Stimulated activated CD8-positive, alpha-beta memory T cell treated with anti-CD3 and anti-CD28 coated beads, Interleukin-12 subunit alpha, Interleukin-12 subunit beta, amount 100 ng/mL, for 1 hour (primary cell): ENCODE measurements around the gene PTPN6.
A peak's percentile ranks its signal among the peaks of the same experiment; 100 is the strongest.

Source experiments
- DNase-seq: peaks from one replicate; pipeline ENCODE4 v3.0.0-alpha.2; 2020; ENCODE audit warnings: low read depth

Gene PTPN6

DNA sequence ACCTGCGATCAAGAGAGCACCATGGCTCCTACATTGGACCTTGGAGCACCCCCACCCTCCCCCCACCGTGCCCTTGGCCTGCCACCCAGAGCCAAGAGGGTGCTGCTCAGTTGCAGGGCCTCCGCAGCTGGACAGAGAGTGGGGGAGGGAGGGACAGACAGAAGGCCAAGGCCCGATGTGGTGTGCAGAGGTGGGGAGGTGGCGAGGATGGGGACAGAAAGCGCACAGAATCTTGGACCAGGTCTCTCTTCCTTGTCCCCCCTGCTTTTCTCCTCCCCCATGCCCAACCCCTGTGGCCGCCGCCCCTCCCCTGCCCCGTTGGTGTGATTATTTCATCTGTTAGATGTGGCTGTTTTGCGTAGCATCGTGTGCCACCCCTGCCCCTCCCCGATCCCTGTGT lies 9.4 kb upstream of the PTPN6 start:
- DNase-seq = no peak

DNA sequence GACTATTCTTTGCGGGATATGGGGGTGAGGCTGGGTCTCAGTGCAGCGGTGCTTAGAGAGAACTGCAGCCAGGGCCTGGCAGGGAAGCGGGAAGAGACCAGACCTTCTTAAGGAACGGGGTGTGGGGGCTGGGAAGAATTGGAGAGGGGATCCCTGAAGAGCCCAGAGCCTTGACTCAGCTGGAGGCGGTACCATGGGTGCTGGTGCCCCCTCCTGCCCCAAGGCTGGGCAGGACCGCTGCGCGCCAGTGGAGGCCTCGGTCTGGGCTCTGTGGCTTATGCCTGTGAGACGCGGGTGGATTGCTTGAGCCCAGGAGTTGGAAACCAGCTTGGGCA lies 8.9 kb upstream of the PTPN6 start:
- no peak for DNase-seq

DNA sequence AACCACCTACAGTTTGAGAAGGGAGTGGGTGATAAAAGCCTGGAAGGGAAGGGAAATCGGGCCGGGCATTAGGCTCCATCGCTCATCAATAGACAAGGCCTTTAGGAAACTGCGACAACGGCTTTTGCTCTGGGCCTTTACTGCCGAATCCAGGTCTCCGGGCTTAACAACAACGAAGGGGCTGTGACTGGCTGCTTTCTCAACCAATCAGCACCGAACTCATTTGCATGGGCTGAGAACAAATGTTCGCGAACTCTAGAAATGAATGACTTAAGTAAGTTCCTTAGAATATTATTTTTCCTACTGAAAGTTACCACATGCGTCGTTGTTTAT lies 7.8 kb upstream of the PTPN6 start:
- DNase-seq = no peak

DNA sequence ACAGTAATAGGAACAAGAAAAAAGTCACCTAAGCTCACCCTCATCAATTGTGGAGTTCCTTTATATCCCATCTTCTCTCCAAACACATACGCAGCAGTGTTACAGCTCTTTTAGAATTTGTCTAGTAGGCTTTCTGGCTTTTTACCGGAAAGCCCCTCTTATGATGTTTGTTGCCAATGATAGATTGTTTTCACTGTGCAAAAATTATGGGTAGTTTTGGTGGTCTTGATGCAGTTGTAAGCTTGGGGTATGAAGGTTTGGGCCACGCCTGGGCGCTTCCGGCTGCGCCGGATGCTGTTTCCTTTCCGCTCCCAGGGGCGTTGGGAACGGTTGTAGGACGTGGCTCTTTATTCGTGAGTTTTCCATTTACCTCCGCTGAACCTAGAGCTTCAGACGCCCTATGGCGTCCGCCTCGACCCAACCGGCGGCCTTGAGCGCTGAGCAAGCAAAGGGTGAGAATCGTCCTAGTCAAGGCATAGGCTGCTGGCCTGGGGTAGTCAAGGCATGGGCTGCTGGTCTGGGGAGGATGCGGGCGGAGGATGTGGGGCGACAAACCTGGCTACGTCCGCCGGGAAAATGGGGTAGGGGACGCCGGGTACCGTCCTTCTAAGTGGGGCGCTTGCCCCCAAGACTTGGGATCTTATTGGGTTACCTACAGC lies 7.3 kb upstream of the PTPN6 start, which contains the start of the genes C12orf57 and RNU7-1:
TSS of gene C12orf57 (plus strand) at position 301 of the 659 bp plus-strand sequence. CDS start at position 401, 100 bp downstream.
TSS of gene RNU7-1 (plus strand) at position 95 of the 659 bp plus-strand sequence.
- no peak for DNase-seq

DNA sequence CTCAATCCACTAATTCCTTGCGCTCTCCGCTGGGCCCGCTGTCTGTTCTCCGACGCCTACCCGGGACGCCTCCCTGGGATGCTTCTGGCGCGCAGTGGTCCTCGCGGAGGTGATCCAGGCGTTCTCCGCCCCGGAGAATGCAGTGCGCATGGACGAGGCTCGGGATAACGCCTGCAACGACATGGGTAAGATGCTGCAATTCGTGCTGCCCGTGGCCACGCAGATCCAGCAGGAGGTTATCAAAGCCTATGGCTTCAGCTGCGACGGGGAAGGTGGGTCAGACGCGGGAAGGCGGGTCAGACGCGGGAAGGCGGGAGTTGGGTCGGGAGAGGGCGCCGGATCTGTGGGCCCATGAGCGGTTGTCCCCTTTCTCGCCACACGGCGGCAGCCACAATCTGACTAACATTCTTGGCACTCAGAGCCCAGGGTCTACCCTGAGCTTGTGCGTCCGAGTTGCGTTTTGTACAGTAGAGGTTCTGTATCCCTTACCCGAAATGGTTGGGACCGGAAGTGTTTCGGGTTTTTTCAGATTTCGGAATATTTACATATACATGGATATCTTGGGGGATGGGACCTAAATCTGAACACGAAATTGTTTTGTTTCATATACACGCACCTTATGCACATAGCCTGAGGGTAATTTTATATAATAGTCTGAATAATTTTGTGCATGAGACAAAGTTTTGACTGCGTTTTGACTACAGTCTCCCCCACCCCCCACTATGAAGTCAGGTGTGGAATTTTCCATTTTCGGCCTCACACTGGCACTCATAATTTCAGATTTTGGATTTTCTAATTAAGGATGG lies 6.6 kb upstream of the PTPN6 start:
- DNase-seq = peak; percentile 76

DNA sequence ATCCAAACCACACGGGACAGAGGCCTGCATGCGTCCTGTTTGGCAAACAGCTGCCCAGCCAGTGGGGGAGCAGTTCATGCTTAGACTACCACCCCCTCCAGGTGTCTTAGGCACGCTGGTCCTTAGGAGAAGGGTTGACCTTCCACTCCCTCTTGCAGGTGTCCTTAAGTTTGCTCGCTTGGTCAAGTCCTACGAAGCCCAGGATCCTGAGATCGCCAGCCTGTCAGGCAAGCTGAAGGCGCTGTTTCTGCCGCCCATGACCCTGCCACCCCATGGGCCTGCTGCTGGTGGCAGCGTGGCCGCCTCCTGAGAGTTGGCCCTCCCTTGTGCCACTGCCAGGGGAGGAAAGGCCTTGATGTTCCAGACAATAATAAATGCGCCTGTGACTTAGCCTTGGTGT lies 5.5 kb upstream of the PTPN6 start:
- DNase-seq = no peak

DNA sequence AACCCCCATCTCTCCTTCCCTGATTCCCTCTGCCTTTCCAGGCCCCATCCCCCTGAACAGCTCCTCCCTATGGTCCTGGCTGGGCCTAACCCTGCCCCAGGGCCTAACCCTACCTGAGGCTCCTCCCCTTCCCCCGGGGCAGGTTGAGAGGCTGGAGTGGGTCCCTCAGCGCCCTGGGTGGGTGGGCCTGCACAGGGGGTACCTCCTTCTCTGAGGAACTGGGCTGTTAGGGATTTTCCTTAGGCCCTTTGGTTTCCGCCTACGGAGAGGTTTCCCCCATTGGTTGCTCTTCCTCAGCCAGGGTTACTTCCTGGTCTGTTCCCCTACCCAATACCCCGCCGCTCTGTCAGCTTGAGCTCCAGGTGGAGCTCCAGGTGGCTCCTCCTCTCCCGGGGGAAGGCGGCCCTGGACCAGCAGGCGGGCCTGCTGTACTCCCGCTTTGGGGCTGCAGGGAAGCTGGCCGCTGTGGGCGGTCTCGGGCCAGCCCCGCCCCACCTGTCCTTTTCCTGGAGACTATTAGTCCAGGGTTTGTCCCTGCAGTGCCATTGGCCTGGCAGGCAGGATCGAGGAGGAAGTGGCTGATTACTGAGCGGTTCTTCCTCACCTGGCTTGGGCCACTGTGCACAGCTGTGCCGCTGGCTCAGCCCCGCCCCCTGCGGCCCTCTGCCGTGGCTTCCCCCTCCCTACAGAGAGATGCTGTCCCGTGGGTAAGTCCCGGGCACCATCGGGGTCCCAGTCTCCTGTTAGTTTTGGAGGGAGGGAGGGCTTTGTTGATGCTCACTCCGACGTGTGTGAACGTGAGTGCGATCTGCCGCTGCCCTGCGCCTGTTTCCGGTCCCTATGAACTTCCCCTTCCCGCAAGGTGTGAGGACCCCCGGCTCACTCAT lies 4.9 kb upstream of the PTPN6 start:
- DNase-seq = no peak

DNA sequence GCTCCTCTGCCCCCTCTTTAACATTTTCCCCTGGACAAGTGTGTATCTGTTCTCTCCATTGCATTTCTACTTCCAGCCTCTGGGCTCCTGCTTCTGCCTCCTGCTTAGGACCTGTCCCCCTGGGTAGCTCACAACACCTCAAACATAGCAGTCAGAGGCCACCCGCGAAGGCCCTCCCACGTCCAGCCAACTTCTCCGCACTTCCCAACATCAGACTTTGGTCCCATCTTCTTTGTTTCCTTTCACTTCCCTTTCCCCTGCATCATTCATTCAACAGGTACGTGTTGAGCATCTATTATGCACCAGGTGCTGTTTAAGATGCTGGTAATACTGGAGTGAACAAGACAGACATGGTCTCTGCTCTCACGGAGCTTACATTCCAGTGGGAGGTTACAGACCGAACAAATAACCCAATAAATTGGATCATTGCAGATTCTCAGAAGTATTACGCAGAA lies 4.2 kb upstream of the PTPN6 start:
- no peak for DNase-seq

DNA sequence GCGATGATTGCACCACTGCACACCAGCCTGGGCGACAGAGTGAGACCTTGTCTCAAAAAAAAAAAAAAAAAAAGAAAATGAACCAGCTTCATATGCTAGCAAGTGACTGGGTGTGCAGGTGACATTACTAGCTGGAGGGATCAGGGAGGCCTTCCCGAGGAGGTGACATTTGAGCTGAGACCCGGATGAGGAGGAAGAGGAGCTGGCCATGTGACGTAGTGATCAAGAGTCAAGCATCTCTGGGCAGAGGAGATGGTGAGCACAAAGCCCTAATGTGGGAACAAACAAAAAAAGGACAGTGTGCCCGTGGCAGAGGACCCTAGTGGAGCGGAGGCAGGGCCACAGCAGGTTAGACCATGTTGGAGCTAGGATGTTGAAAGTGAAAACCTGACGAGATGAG lies 3.5 kb upstream of the PTPN6 start:
- DNase-seq = no peak

DNA sequence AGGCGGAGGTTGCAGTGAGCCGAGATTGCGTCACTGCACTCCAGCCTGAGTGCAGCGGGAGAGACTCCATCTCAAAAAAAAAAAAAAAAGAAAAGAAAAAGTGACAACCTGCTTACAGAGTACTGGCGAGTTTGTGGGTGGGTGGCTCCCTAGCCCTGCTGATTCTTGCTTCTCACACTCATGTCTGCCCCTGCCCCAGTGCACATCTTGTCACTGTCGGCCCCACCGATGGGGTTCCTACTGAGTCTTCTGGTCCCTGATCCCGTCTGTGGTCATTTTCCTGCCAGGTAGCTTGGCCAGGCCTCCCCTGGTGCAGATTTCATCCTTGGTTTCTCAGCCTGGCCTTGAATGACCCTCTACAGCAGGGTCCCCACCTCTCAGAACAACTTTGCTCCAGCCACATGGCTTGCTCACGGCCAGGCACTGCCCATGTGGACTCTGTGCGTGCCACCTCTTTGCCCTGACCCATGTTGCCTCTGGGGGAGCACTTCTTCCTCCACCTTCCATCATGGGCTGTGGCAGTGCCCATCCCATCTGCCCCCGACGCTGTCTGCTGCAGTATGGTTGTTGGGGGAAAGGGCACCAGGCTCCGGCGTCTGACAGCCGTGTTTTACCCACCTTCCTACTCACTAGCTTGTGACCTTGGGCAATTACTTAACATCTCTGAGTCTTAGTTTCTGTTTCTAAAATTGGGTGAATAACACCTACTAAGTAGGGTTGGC lies 2.1 kb upstream of the PTPN6 start:
- DNase-seq = no peak

DNA sequence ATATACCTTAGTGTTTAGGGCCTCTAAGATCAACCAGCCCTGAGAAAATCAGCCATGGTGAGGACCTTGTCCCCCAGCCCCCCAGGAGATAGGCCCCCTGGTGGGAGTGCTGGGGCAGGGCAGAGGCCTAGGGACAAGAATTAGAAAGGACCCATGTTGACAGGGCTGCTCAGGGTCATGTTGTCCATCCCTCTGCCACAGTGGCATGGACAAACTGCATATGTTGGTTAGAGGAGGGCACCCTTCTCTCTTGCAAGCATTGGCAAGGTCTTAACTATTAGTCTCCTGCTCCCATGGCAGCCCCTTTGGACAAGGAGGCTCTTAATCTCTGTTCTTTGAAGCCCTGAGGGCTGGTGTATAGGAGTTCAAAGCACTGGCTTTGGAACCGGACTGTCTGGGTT lies 755 bp upstream of the PTPN6 start:
- no peak for DNase-seq

DNA sequence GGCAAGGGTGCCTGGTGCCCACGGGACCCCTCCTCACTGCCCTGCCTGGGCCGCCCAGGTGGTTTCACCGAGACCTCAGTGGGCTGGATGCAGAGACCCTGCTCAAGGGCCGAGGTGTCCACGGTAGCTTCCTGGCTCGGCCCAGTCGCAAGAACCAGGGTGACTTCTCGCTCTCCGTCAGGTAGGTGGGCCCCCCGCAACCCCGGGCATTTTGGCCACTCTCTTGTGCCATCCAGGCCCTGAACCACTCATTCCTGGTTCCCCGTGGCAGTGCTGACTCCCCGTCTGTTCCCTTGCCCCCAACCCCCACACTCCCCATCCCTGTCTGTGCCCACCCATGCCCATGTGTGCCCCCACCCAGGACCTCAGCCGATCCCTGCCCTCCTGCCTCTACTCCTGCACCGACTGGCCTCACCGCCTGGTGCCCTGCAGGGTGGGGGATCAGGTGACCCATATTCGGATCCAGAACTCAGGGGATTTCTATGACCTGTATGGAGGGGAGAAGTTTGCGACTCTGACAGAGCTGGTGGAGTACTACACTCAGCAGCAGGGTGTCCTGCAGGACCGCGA lies 480 bp downstream of the PTPN6 start:
- no peak for DNase-seq

DNA sequence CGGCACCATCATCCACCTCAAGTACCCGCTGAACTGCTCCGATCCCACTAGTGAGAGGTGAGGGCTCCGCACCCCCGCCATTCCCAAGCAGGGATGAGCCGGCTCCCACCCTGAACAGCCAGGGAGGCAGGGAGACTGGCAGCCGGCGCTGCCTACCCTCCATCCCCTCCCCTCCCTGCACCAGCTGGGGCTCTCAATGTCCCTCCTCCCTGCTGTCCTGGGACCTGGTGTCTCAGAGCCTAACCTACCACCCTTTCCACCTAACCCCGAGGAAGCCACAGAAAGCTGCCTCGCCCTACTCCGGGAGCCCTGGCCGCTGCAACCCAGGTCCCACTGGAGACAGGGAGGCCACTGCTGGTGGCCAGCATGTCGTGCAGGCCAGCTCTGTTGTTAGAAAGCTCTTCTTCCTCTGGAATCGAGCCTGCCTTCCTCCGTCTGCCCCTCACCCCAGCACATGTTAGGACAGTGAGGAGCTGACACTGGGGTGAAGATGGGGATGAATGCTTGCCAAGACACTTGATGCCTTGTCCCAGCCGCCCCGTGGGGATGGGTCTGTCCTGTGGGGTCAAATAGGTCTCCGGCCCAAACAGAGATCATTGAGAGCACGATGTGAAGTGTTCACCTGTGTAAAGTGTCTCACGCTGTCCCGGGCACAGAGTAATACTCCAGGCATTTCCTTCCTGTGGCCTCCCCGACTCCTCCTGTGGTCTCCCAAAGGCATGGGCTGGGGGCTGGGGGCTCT lies 1.1 kb downstream of the PTPN6 start:
- no peak for DNase-seq

DNA sequence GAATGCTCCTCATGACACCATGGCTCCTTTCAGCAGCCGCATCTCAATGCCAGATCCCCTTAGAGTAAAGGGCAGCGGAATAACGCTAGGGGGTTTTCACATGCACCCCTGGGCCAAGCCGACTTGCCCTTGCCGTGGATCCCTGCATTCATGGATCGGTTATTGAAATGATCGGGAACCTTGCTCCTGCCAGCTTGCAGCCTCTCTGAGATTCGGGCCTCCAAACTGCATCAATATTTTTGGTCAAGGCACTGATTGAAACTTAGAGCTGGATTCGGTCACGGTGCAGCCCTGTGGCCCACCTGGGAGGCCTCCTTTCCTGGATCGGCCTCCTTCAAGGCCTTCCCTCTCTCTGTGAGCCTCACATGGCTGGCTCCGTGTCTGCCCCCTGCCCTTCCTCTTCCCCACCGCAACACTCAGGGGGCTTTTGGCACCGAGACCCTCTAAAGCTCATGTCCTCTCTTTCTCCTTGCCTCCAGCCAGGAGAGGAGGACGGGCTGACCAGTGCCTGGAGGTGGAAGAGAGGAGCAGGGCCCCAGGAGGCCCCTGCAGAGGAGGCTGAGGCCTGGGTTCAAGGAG lies 1.8 kb downstream of the PTPN6 start:
- DNase-seq = no peak

DNA sequence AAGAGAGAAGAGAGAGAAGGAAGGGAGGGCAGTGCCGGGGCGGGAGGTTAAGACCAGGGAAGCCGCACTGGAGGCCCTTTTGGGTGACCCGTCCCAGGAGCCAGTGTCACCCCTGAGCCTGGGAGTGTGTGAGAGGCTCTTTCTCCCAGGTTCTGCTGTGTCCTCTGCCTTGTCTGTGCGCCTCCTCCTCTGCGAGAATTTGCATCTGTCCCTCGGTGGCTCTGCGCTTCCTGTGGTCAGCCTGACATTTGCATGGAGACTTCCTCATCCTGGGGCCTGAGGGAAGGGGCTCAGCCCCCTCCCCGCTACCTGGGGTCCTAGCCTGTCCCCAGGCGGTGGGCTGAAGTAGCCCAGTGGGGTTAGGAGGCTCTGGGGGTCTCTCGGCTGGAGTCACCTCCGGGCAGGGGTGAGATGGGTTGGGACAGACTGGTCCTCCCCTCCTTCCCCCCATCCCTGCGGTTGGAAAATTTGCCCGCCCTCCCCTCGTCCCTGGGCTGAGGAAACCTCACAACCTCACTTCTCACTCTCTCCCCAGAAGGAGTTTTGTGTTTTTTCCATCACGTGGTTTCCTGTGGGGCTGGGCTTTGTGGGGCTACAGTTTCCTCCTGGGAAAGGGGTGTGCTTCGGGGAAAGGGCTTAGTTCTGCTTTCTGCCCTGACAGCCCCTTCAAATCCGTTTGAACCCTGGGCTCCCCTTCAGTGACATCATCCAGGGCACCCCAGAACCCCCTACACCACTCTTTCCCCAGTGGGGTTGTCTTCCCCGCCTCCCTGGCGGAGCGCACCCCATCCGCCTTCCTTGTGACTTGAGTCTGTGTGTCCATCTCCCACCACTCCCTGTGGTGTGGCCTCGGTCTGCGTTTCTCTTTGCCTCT lies 2.5 kb downstream of the PTPN6 start:
- DNase-seq = peak; percentile 81

DNA sequence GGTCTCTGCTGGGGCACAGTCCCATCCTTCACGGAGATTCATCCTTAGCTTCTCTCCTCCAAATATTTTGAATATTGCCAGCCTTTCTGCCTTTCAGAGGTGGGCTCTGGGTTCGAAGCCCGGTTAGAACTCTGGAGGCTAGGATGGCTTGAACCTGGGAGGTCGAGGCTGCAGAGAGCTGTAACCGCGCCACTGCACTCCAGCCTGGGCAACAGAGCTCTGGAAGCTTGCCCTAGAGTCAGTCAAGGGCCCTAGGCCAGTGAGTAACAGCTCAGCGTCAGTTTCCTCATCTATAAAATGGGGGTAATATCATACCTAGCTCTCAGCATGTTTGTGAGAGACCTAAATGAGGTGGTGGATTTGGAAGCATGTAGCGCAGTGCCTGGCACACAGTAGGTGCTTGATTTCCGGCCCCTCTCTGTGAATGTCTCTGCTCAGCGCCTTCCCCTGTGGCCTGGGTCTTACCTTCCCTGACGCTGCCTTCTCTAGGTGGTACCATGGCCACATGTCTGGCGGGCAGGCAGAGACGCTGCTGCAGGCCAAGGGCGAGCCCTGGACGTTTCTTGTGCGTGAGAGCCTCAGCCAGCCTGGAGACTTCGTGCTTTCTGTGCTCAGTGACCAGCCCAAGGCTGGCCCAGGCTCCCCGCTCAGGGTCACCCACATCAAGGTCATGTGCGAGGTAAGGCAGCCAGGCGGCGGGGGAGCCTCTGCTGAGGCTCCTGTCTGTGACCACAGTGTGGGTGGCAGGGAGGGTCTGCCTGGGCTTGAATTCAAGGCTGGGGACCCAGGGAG lies 3.4 kb downstream of the PTPN6 start:
- no peak for DNase-seq

DNA sequence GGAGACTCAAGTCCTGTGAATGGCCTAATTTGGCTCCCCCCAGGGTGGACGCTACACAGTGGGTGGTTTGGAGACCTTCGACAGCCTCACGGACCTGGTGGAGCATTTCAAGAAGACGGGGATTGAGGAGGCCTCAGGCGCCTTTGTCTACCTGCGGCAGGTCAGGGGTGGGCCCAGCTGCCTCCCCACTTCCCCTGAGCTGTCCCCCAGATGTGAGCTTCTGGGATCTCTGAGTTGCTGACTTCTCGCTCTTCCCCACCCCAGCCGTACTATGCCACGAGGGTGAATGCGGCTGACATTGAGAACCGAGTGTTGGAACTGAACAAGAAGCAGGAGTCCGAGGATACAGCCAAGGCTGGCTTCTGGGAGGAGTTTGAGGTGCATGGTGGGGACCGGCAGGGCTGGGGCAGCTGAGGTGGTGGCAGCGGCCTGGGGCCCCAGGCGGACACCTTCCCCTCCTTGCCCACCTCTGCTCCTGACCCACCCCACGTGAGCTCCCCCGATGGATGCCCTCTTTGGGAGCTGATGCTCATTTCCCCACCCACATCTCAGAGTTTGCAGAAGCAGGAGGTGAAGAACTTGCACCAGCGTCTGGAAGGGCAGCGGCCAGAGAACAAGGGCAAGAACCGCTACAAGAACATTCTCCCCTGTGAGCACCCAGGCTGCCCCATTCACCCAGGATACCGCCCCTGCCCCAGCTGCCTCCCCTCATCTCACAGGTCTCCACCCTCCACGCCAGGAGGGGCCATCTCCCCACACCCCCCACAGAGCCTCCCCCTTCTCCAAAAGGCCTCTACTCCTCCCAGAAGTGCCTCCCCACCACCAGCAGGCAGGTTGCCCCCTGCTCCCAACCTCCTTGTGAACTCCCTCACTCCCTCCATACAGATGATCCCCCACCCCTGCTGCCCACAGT lies 4.2 kb downstream of the PTPN6 start:
- no peak for DNase-seq
